Esophagus squamous epithelium (tissue), 4 donors: Measurements from ENCODE around the gene CTSW.

ENCODE experiments used
- POLR2A ChIP-seq, 4 donors: fragments of 450-650 bp; IDR thresholded peaks; one replicate each; pipeline ENCODE4 v1.6.1; 2017; ENCODE audit warnings: antibody characterized with exemption in 4 of 4, mild to moderate bottlenecking in 4 of 4, moderate library complexity in 3 of 4
- TF ChIP-seq, protein P1 (sequence below), 6 experiments: fragments of 450-650 bp in 4 of 6; fragments of 200-600 bp in 2 of 6; sonication (generic) in 2 of 6; IDR thresholded peaks; one replicate each; pipeline ENCODE4 v1.5.1; 2016 to 2019; ENCODE audit warnings: antibody characterized with exemption in 6 of 6, mild to moderate bottlenecking in 4 of 6, moderate library complexity in 4 of 6

DNA sequence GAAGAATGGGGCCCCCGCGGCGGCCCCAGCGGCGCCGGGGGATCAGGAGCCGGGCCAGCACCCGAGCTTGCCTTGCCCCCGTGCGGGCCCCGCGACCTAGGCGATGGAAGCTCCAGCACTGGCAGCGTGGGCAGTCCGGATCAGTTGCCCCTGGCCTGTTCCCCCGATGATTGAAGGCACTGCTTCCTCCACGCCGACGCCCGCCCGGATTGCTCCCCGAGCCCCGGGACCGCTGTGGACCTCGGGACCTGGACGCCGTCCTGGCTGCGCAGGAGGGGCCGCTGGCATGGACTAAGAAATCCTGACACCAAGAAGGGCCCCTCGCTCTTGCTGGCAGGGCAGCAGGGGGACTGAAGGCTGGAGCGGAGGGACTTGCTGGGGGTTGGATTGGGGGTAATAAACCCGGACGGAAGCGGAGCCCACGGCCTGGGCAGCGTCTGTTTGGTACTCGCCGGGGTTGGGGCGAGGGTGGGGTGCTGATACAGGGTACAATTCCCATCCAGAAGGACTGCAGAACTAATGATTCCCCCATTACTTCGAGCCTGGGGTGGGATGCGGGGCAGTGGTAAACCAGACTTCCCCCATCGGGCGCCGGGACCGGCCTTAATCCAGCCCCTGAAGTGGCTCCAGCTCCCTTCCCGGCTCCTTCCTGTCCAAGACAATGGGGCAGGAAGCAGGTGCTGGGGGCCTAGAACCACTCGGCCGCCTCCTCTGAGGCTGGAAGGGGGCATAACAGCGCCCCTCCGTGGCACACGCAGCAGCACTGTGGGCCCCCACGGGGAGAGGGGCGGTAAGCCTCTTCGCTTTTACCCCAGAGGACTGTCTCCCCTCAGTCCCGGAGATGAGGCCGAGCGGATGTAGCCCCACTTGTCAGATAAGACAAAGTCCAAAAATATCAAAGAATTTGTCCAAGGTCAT, 11.8 kb downstream of the CTSW start:
- peak in 1 of 4 donors; percentile 11 for TF ChIP-seq POLR2A (IDR thresholded peaks at IDR 0.05)
- TF ChIP-seq, protein P1, sequence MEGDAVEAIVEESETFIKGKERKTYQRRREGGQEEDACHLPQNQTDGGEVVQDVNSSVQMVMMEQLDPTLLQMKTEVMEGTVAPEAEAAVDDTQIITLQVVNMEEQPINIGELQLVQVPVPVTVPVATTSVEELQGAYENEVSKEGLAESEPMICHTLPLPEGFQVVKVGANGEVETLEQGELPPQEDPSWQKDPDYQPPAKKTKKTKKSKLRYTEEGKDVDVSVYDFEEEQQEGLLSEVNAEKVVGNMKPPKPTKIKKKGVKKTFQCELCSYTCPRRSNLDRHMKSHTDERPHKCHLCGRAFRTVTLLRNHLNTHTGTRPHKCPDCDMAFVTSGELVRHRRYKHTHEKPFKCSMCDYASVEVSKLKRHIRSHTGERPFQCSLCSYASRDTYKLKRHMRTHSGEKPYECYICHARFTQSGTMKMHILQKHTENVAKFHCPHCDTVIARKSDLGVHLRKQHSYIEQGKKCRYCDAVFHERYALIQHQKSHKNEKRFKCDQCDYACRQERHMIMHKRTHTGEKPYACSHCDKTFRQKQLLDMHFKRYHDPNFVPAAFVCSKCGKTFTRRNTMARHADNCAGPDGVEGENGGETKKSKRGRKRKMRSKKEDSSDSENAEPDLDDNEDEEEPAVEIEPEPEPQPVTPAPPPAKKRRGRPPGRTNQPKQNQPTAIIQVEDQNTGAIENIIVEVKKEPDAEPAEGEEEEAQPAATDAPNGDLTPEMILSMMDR (IDR thresholded peaks at IDR 0.05), result peak in 1 of 6 experiments; percentile 3
